Amygdala (tissue), 56 donors: ENCODE data around the gene ST13.
"Not testable (repeated sequence)": the region's sequence is repeated elsewhere in the genome, so short reads cannot be mapped to it uniquely, and the experiment has no call there.

Source experiments
- DNase-seq, 56 donors: peaks; one replicate each; lab custom pipeline; 2025; lab: John Stamatoyannopoulos, UW

Gene ST13

DNA sequence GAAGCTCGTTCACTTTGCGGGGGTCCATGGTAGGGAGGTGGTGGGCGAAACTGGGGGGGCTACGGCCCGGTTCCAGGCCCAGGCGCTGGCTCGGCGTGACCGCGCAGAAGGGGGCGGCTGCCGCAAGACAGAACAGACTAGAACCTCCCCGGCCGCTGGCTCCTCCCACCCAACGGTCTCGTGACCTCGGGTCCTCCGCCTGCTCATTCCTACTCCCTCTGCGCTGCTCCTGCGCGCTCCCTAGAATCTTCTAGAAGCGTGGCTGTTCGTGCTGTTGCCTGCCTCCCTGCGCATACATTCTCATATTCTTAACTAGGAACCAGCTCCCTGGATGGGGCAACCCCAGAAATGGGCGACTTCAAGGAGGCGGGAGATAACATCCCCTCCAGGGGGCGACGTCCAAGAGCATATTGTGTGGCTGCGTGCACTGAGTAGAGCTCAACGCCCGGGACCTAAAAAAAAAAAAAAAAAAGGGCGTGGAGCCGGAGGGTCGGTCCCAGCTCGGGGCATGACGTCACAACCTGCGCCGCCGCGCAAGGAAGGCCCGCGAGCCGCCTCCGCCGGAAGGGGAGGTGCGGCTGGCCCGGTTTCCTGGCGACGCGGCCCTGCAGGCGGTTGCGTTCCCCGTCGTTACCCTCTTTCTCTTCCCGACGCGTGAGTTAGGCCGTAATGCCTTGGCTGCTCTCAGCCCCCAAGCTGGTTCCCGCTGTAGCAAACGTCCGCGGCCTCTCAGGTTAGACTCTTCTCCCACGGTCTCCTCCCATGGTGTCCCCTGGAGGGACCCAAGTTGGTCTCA lies at the start of gene ST13, which contains the start of gene XPNPEP3:
Gene ST13, minus strand, starts transcription at position 127 of the 796 bp plus-strand sequence. Its CDS starts 99 bp downstream, at position 28.
Gene XPNPEP3, plus strand, starts transcription at position 636 of the 796 bp plus-strand sequence. Its CDS starts 34 bp downstream, at position 670.
- peak; percentile 84 to 99 (median 95) for DNase-seq

DNA sequence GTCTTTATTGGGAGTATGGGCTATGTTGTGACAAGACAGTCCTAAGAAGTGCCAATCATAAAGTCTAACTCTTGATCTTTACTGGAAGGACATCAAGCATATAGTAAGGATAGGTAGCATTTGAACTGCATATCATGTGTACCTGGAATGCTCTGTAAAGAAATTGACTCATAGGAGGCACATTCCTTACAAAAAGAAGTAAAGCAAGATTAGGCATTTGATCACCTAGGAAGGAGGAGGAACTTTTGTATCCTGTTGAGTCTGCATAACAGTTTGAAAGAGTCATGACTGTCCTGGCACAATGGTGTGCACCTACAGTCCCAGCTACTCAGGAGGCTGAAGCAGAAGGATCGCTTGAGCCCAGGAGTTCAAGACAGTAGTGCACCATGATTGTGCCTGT lies 47.7 kb upstream of the ST13 start:
- no peak for DNase-seq

DNA sequence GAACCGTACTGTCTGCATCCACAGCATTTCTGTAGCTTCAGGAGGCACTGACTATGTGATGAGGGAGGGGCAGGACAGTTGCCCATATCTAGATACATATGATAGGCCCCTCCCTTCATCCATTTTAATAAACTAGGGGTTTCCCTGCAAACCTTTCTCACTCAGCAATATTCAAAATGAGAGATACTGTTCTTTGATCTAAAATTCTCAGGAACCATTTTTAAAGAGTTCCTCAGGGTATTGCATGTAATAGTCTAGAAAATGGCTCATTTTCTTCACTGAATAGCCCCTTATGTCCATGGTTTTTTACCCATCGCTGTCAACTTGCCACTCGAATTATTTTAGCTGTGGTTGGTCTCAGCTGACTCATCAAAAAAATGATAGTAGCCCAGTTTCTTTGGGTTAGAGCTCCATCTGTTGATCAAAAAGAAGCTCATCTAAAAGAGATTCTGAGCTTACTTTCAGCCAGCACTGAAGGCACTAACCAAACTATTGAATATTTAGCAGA lies 42.5 kb upstream of the ST13 start:
- peak in 1 of 56 donors; percentile 19 for DNase-seq

DNA sequence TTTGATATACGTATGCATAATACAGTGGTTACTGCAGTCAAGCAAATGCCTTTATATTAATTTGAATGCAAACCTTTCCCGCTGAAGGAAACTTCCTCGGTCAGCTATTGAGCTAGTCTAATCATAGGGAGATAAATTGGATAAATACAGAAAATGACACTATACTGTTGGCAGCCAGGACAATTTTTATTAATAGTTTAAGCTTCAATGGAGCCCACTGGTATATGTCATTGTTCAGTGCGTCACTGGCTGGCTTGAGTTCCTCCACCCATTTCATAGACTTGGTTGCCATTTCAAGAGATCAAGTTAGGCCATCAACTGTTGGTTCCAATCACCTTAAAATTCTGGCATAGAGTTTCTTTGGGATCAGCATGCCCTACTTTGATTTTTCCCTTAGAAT lies 38.0 kb upstream of the ST13 start:
- DNase-seq, result no peak

DNA sequence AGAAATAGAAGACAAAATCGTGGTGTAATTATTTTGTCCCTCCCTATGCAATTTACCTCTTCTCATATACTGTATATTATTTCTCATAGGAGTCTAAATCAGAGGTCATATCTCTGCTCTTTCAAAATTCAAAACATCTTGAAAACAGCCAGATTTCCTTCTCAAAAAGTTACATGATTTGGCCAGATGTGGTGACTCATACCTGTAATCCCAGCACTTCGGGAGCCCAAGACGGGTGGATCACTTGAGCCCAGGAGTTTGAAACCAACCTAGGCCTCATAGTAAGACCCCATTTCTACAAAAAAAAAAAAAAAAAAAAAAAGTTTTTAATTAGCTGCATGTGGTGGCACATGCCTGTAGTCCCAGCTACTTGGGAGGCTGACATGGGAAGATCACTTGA lies 34.4 kb upstream of the ST13 start:
- no peak for DNase-seq

DNA sequence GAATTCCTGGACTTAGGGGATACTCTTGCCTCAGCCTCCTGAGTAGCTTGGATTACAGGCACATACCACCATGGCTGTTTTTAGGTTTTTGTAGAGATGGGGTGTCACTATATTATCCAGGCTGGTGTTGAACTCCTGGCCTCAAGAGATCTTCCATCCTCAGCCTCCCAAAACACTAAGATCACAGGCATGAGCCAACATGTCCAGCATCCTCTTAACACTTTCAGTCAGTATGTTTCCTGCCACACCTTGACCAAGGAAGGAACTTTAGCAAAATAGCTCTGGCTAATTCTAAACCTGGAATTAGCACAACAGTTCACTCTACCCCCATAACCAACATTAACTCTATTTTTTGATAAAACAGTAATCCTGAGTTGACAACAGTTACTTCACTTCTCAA lies 32.7 kb upstream of the ST13 start:
- no peak for DNase-seq

DNA sequence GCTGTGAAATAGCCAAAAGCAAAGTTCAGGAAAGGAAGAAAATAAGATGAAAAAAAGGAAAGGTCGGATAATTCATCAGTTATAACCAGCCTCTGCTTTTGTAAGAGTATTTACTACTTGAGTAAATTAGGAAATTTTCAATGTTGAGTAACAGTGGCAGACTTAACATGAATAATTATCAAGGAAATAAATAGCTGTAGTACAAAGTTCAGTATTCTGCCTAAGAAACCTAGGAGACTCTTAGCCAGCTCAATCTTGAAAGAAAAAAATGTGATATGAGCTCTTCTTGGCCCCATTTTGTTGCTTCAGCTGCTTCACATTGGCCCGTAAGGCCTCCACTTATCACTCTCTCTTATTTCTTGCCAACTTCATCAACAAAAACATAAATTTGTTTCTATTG lies 22.5 kb upstream of the ST13 start:
- DNase-seq, result no peak

DNA sequence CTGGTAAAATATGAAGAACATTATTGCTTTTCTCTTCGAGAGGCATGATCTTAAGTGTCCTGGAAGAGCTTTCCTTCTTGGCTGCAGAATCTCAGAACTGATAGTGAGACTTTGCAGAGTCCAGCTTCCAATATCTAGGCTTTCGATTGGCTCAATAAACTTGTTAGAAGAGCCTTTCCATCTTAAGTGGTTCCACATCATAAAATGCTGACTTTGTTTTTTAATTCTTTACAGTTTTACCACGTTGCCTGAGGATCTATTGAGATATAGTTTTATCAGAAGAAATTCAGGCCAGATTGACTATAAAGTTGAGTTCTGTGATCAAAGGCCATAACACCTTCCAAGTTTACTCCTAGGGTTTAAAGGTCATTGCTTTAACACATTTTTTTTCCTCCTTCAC lies 21.0 kb upstream of the ST13 start:
- no peak for DNase-seq

DNA sequence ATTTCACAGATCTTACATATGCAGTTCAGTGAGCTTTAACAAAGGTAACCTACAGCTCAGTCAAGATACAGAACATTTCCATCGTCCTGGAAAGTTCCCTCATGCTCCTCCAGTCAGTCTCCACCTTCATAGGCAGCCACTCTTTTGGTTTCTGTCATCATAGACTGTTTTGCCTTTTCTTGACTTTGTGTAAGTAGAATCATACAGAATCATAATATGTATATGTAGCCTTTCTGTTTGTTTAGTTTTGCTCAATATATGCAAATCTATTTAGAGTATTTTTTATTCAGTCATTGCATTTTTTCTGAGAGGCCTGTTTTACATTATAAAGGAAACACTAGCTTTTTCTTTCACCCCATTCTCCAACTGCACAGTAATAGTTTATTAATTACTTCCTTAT lies 20.5 kb upstream of the ST13 start:
- DNase-seq, result no peak

DNA sequence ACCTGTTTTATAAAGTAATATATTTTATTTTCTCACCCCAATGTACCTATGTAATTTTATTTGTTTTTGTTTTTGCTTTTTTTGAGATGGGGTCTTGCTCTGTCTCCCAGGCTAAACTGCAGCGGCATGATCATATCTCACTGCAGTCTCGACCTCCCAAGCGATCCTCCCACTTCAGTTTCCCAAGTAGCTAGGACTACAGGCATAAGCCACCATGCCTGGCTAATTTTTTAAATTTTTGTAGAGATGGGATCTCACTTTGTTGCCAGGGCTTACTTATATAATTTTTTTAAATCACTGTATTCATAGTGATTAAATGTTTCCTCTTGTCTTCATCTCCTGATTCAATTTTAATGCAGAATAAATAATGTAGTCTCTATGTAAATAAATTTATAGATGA lies 18.7 kb upstream of the ST13 start:
- DNase-seq, result no peak

DNA sequence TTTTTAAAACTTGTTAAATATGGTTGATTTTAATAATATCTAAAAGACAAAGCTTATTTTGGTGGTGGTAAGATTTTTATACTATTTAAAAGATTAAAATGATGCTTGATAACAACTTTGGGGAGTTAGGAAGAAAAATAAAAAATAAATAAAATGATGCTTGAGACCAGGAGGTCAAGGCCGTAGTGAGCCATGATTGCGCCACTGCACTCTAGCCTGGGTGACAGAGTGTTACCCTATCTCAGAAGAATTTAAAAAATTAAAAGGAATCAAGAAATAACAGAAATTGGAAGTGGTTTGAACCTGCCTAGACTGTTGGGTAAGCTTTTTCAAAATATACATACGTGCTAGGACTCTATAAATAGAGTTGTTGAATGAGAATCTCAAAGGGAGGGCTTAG lies 17.6 kb upstream of the ST13 start:
- DNase-seq, result no peak

DNA sequence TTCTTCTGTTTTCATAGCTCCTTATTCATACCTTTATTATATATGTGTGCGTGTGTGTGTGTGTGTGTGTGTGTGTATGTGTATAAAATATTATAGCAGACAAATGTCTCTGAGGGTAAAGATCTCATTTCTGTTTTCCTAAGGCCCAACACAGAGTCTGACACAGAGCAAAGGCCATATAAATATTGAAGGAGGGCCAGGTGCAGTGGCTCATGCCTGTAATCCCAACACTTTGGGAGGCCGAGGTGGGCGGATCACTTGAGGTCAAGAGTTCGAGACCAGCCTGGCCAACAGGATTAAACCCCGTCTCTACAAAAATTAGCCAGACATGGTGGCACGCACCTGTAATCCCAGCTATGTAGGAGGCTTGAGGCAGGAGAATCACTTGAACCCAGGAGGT lies 11.9 kb upstream of the ST13 start:
- not testable (repeated sequence) for DNase-seq

DNA sequence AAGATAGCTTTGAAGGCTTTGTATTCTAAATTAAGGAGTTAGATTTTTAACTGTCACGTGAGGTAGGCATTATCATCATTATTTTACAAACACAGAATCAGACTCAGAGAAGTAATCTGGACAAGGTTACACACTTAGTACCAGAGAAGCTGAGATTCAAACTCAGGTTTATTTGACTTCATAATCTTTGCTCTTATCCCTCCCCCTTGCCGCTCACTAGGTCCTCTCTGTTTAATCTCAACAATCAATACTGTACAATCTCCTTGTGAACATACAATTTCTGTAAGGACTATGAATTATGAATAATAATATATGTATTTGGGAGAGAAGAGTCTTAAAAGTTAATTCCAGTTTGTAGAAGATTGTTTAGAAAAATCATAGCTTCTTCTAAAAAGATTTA lies 10.7 kb upstream of the ST13 start:
- DNase-seq, result no peak

DNA sequence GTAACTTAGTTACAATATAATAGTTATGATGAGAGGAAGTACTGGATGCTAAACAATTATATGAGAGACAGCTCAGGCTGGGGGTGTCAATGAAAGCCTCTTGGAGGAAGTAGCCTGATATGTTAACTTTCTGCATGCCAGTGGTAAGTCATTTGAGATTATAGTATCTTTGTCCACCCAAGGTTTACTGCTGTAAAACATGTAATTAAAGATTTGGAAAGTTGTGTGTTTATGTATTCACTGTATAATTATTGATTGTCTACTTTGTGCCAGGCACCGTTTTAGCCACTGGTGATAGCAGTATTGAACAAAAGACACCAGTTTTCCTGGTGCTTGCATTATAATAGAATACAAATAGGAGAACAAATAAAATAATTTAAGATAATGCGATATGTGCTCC lies 6.1 kb upstream of the ST13 start:
- no peak for DNase-seq

DNA sequence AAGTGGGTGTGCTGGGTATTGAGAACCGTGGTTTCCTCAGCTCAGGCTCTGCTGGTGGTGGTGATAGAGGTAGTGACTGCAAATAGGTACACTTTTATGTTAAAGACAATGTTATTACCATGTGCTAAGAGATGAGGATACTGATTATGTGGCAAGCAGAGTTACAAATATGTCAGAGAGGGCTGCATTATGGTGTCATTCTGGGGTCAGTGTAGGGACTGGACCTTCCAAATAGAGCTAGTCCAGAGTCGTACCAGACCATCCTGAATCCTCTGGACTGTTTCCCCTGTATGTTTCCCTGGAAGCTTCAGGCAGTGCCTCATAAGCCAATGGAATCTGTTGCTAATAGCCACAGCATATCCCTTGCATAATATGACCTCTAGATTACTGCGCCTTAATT lies 5.6 kb upstream of the ST13 start, which contains the start of gene DNAJB7:
Gene DNAJB7, minus strand, starts transcription at position 101 of the 400 bp plus-strand sequence. CDS start 119 bp downstream, outside the sequence.
- no peak for DNase-seq

DNA sequence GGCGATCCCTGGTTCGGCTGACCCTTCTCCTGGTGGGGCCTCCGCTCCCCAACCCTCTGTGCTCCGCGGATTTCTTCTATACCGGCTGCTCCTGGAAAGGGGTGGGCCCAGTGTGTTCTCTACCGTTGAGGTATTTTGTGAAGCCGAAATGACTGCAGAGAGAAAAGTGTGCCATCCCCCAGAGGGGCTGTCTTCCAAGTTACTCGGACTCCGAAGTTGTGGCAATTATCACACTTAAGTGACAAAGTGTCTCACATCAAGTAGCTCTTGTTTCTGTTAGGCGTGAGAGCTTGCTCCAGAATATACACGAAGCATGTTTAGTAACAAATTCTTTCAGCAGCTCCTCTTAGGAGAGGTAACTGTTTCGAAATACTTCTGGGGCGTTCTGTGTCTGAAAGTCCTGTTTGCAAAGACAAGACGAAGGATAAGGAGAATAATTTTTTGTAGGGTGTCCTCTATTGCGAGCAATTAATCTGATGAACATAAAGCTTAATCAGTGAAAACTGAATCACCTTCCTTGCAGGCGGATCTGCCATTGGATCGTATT lies 943 bp upstream of the ST13 start:
- DNase-seq, result no peak

DNA sequence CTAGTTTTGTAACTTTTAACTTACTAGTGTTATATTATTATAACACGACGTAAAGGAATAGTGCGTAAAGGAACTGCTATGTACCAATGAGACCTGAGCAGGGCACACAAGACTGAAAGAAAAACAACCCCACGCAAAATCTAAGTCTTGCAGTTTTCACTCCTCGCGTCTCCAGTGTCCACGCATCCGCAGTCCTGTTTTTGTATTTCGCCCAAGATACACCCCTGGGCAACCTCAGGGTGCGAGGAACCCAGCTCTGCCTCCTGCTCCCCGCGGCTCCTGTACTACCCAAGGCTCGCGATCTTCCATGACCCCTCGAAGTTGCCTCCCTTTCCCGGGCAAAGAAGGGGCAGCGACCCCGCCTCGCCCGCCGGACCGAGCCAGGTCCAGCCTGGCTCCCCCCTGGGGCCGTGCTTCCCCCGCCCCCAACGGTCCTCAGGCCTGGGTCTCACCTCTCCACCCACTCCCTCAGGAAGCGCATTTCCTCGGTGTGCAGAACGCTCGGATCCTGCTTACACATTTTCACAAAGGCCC lies 393 bp downstream of the ST13 start:
- DNase-seq, result peak in 16 of 56 donors; percentile 25 to 71 (median 50)

DNA sequence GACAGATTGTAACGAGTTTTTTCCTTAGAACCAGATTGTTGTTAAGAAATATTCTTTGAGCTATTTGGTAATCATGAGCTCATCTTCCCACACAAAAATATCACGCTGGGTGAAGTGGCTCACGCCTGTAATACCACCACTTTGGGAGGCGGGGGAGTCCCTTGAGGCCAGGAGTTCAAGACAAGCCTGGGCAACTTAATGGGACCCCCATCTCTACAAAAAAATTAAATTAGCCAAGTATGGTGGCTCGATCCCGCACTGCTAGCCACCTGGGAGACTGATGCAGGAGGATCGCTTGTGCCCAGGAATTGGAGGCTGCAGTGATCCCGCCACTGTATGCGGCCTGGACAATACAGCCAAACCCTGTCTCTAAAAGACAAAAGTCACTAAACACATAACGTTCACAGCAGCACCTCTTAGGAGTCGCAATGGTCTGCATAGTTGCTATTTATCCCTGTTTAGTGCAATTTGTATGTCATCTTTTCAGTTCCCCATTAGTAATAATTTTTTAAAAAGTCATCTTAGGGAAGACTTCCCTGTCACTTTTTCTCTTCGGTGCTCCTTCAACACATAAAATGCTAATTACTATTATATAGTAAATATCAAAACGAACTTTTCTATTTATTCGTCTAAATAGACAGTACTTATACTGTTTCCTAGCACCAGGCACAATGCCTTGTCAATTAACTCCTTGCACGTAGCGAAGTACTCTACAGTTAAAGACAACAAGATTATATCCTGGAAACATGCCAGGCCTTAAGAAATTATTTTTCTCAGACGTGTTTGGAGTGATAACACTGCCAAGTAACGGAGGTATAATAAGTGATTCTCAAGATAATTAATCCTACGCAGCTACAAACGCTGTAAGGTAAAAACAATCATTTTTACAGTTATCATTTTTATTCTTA lies 1.1 kb downstream of the ST13 start:
- peak in 2 of 56 donors; percentile 5 to 8 for DNase-seq

DNA sequence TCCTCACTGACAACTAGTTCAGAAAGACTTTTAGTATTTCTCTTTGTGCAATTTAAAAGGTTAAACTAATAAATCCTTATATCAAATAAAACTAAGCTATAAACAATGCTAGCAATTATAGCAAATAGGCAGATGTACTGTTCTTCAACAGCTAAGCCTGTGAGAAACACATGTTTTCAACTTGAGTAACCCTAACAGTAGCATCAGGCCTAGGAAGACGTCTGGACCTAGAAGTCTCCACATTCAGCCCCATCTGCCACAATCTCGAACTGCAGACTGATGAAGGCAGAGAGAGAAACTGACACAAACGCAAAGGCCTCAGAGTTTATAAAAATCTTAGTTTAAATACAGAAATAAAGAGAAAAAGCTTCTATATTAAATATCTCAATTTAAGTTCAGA lies 2.5 kb downstream of the ST13 start:
- DNase-seq, result no peak

DNA sequence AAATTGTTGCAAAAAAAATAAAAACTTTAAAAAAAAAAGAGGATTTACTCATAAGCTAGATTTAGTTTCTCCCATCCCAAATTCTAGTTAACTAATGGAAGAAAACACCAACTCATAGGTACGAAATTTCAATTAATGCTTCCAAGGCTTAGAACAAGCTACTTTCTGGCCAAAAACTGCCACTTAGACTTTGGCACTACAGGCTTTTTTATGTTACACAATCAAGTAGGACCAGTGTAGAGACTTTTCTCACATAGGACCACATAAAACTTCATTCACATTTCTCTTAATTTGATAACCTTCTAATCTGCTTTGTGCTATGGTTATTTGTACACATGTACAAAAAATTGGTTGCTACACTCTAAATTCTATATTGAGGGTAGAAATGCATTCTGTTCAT lies 3.1 kb downstream of the ST13 start:
- DNase-seq, result no peak

DNA sequence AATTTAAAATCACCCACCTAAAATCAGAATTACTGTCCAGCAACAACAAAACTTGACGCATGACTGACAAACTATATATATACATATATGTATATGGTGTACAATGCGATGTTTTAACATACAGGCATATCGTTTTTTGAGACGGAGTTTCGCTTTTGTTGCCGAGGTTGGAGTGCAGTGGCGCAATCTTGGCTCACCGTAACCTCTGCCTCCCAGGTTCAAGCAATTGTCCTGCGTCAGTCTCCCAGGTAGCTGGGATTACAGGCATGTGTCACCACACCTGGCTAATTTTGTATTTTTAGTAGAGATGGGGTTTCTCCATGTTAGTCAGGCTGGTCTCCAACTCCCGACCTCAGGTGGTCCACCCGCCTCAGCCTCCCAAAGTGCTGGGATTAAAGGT lies 10.6 kb downstream of the ST13 start:
- not testable (repeated sequence) for DNase-seq
